LNCAP (cell line): ENCODE data around the gene ALDH1A3.

Experiments used
- TF ChIP-seq, protein P1 (sequence below): fragments of 450-650 bp; IDR thresholded peaks from 2 replicates; pipeline ENCODE4 v1.5.1; 2017; ENCODE audit warnings: mild to moderate bottlenecking

ALDH1A3 gene

DNA sequence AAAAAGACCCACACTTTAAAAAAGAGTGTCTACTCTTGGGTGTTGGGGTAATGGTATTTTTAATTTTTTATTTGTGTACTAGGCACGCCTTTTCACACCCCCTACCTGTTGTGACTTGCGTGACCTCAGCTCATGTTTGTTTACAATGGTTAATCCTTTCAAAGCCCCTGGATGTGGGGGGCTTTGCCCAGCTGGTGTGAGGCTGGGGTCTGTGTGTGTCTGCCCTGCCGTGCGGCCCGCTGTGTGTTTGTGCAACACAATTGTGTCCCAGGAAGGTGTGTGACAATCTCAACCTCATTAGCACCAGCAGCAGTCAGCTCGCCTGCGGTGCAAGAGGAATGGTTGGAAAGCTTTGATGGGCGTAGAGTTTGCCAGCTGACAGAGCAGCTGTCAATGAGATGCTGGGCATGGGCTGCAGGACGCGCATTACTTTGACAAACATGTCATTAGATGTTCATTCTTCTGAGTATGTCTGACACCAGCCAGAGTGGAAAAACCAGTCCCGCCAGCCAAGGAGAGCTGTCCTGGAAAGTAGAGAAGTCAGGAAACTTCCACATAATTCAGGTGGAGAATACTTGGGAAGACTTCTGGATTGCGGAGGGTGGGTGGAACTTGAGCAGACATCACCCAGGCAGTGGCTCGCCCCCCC is 49.1 kb downstream of the ALDH1A3 start:
- TF ChIP-seq, protein P1, sequence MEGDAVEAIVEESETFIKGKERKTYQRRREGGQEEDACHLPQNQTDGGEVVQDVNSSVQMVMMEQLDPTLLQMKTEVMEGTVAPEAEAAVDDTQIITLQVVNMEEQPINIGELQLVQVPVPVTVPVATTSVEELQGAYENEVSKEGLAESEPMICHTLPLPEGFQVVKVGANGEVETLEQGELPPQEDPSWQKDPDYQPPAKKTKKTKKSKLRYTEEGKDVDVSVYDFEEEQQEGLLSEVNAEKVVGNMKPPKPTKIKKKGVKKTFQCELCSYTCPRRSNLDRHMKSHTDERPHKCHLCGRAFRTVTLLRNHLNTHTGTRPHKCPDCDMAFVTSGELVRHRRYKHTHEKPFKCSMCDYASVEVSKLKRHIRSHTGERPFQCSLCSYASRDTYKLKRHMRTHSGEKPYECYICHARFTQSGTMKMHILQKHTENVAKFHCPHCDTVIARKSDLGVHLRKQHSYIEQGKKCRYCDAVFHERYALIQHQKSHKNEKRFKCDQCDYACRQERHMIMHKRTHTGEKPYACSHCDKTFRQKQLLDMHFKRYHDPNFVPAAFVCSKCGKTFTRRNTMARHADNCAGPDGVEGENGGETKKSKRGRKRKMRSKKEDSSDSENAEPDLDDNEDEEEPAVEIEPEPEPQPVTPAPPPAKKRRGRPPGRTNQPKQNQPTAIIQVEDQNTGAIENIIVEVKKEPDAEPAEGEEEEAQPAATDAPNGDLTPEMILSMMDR: no peak

DNA sequence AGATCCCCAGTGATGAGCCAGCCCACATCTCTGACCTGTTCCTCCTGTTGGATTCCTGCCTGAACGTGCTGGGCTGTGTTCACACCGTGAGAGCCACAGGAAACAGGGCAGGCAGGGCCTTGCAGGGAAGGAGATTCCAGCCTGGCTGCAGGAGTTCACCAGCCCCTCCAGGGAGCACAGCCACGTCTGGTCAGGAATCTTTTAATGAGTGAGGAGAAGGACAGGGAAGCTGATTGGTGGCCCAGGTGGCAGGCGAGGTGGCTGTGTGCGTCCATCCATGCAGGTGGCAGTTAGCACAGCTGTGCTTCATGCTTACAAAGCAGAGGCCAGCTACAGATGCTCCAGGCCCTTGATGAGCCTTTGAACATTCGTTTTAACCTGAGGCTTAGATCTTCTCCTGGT is 50.0 kb downstream of the ALDH1A3 start:
- TF ChIP-seq, protein P1: no peak

DNA sequence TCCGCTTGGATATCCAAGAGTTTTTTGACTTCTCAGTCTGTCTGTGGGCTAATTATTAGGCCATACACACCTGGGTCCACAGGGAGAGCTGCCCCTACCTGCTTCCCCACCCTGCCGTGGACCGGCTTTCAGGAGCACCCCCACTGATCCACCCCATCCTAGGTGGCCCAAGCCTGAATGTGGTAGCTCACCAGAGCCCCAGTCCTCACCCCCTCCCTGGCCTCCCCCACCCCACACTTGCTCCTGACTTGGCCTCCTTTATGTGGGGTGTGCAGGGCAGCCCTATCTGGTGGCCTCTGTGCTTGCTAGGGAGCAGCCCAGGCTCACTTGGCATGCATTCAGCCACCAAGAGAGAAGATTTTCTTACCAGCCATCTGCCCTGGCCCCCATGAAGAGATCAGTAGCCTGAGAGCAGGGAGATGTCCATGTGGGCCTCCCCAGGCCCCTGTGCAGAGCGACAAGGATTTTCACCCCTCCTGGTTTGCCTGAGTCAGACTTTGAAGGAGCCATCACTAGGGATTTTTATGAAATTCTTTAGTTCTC is 50.7 kb downstream of the ALDH1A3 start:
- TF ChIP-seq, protein P1: no peak

DNA sequence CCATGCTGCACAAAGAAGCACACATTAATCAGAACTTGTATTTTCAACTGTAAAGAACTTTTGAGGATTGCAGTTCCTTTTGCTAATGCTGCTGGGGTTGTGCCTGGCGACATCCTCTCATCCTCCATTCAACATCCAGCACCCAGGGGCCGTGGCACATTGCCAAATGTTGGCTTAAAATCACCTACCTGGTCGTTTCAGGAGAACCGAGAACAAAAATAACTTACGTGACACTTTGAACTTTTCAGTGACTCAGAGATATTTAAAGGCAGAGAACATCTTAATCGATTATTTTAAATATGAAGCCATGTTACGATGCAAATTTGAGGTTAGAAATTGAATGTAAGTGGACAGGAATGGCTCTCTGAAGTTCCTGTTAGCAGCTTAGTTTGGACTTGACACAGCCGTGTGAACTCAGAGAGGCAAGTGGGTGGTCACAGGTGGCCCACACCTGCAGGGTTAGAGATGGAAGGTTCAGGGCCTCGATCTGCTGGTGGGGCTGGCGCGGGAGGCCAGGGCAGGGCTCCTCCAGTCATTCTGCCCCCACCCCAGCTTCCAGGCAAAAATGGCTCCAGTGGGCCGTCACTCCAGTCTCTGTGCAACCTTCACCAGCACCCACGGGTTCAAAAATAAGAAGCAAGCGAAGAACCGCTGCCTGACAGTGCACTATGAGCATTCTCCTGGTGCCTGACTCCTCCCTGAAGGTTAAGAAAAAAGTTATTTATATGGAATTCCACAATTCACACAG is 51.7 kb downstream of the ALDH1A3 start:
- TF ChIP-seq, protein P1: no peak

DNA sequence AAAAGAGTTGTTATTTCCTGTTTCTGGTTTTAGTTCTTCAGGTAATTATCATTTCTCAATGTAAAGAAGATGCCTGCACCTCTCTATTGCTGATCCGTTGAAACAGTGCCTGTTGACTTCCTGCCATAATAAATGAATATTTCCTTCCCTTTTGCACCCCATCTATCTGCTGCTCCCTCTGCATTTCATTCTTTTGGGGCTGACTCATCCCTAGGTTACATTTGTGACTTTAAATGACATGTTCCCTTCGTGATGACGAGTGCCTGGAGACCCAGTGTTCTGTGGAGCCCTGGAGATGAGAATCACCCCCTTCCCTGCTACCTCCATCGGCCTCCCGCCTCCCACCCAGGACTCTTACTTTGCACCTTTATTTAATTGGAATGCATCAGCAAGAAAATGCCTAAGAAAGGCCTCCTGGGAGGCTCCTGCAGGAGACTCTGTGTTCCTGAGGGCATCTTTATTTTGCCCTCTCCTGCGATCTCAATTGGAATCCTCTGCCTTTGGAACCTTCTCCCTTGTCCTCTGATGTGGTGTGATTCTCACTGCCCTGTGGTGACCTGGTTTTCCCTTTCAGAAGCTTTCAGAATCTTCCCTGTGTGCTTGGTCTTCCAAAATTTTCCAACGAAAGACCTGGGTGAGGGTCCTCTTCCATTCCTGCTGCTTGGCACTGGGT is 53.2 kb downstream of the ALDH1A3 start:
- TF ChIP-seq, protein P1: no peak

DNA sequence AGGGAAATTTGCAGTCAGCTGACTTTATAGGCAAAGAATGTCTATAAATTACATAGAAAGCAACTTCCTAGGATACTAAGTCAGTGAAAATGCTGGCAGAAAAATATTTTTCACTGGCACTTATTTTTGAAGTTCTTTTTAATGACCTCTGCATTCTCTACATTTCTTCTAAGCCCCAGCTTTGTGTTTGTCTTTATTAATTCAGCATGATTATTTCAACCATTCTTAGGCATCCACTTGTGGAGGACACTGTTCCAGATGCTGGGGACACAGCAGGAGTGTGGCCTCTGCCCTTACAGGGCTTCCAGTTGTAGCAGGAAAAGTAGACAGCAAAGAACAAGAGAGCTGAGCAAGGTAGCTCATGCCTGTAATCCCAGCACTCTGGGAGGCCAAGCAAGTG is 54.5 kb downstream of the ALDH1A3 start:
- TF ChIP-seq, protein P1: no peak

DNA sequence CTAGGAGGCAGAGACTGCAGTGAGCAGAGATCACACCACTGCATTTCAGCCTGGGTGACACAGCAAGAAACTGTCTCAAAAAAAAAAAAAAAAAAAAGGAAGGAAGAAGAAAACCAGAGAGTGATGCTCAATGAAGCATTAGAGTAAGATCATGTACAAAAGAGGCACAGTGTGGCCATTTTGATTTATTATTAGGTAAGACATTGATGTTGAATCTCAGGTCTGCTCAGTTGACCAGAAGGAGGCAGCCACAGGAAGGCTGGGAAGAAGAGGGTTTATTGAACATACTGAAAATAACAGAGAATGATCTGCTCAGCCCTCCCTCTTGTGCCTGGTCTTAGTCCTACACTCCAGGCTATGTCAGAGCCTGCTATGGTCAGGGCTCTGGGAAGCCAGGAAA is 55.1 kb downstream of the ALDH1A3 start:
- TF ChIP-seq, protein P1: no peak
